IPS DF 6.9 (cell line): ENCODE data around the gene AGAP9.
"Not testable (repeated sequence)": the region's sequence is repeated elsewhere in the genome, so short reads cannot be mapped to it uniquely, and the experiment has no call there.

Experiments used
- DNase-seq: peaks from one replicate; pipeline ENCODE4 v3.0.0-alpha.2; 2013; ENCODE audit warnings: low read depth, low spot score
- H3K27ac ChIP-seq: one replicate; pipeline ENCODE4 v1.5.1; 2013; ENCODE audit warnings: low read length, control low read depth
- H3K27me3 ChIP-seq: 2 replicates; pipeline ENCODE4 v1.6.1; 2013; ENCODE audit warnings: mild to moderate bottlenecking, low read length; ENCODE audit not compliant: control insufficient read depth, insufficient read depth
- H3K36me3 ChIP-seq: 2 replicates; pipeline ENCODE4 v1.6.1; 2013; ENCODE audit warnings: low read length; ENCODE audit not compliant: control insufficient read depth, insufficient read depth
- H3K4me1 ChIP-seq: 2 replicates; pipeline ENCODE4 v1.6.1; 2013; ENCODE audit warnings: low read length; ENCODE audit not compliant: control insufficient read depth, insufficient read depth
- H3K4me3 ChIP-seq: 2 replicates; pipeline ENCODE4 v1.5.1; 2013; ENCODE audit warnings: mild to moderate bottlenecking, low read length
- H3K9me3 ChIP-seq: 2 replicates; pipeline ENCODE4 v1.6.1; 2013; ENCODE audit warnings: low read length, inconsistent platforms; ENCODE audit not compliant: control insufficient read depth, insufficient read depth
- whole genome bisulfite sequencing: extraction: QIAGEN DNeasy Blood & Tissue Kit; methylation state at CpG from one replicate; pipeline ENCODE4 v1.1.7; 2013; ENCODE audit warnings: mixed read lengths, missing lambda C conversion rate; ENCODE audit not compliant: insufficient read length, insufficient coverage; 5-methylcytosine and 5-hydroxymethylcytosine counted together

Gene AGAP9

DNA sequence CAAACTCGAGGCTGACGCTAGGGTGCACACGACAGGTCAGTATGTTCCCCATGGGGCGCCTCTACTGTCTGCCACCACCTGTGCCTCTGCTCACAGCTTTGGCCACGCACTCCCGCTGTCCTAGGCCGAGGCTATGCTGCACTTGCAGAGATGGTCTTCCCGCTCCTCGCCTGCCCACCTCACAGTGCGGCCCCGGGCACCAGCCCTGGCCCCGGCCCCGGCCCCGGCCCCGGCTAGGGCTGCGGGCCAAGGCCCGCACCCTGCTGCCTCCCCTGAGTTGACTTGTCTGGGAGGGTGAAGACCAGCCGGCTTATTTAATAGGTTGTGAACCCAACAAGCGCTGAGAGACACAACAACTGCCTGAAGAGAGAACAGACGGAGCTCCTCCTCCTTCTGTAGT, at the start of gene AGAP9:
Gene AGAP9, minus strand, starts transcription at position 164 of the 400 bp plus-strand sequence. Its CDS starts 112 bp downstream, at position 52.
- not testable (repeated sequence) for H3K36me3 ChIP-seq, DNase-seq, H3K9me3 ChIP-seq, H3K27ac ChIP-seq, H3K27me3 ChIP-seq, H3K4me1 ChIP-seq, H3K4me3 ChIP-seq
- WGBS, result no CpG with 5 or more reads among the region's 20 CpGs

DNA sequence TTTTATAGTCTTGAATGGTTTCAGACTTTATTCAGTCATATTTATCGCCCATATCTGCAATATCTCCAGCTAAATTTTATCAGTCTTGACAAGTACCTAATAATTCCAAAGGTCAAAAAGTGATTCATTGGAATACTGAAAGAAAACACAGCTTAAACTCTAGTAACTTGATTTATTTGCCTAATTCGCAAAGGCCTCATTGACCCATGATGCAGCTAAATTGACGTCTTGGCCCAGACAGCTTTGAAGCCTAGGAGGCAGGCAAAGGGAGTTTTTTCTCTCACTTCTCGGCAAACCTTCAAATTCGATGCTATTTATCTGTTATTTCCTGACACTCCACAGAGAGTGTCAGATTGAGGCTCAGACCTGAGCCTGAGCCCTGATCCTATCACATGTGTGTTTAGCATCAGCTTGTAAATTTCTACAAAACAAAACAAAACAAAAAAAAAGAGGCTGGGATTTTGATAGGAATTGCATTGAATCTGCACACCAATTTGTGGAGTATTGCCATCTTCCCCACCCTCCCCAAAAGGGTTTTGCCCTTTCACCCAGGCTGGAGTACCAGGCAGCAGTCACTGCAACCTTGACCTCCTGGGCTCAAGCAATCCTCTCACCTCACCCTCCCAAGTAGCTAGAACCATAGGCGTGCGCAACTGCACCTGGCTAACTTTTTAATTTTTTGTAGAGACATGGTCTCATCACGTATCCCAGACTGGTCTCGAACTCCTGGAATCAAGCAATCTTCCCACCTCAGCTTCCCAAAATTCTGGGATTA, 47.9 kb upstream of the AGAP9 start:
- WGBS, result no CpG with 5 or more reads among the region's 9 CpGs
- H3K4me1 ChIP-seq, H3K27ac ChIP-seq, H3K36me3 ChIP-seq, H3K4me3 ChIP-seq, DNase-seq, H3K27me3 ChIP-seq, H3K9me3 ChIP-seq: not testable (repeated sequence)

DNA sequence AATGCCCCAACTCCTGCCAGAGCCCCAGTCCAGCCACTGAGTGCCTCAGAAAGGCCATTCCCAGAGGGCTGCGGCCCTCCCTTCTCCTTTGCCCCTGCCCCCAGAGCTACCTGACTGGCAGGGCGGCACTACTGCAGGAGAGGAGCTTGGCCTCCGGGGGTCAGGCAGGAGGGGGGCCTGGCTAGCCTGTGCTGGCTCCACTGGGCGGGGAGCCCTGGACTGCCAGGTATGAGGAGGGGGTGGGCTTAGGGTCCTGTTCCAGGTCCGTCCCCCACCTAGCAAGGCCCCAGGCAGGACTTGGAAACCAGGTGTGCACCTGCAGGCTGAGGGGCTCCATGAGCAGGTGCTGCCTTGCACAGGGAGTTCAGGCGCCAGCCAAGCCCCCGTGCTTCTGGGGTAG, 43.3 kb upstream of the AGAP9 start:
- not testable (repeated sequence) for H3K9me3 ChIP-seq, H3K27me3 ChIP-seq, DNase-seq, H3K4me1 ChIP-seq, H3K4me3 ChIP-seq, H3K27ac ChIP-seq, H3K36me3 ChIP-seq
- no CpG with 5 or more reads among the region's 7 CpGs for WGBS

DNA sequence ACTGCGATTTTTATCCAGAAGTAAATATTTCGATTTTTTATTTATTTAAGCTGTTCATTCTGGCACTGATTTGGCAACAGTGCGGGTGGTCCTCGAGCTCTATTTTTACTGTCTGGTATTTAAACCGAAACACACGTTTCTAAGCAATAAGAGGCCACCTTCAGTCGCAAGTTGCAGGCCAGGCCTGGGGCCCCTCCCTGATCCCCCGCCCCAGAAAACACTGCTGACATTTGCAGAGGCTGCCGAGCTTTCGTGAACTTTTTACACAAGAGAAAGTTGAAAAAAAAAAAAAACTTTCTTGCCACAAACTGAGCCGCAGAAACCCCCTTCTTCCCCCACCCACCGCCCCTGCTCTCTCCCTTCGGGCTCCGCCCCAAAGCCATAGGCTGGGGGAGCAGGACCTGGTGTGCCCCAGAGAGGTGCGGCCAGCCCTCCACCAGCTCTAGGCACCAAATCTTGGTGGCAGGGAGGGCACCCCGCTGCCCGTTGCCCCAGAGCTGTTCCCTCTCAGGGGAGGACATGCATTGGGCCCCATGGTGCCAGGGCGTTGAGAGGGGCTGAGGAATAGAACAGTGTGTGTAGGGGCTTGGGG, 42.8 kb upstream of the AGAP9 start:
- not testable (repeated sequence) for H3K27me3 ChIP-seq, DNase-seq, H3K27ac ChIP-seq, H3K9me3 ChIP-seq, H3K4me1 ChIP-seq, H3K4me3 ChIP-seq, H3K36me3 ChIP-seq
- no CpG with 5 or more reads among the region's 18 CpGs for WGBS

GRCh38 chr10:47565517-47565920, 42.1 kb upstream of the AGAP9 start:
- not testable (repeated sequence) for H3K4me3 ChIP-seq, H3K4me1 ChIP-seq, H3K27ac ChIP-seq, H3K9me3 ChIP-seq, H3K36me3 ChIP-seq, DNase-seq, H3K27me3 ChIP-seq
- no CpG with 5 or more reads among the region's 47 CpGs for WGBS

GRCh38 chr10:47564953-47565352, 41.5 kb upstream of the AGAP9 start:
- H3K4me3 ChIP-seq, H3K36me3 ChIP-seq, H3K4me1 ChIP-seq, DNase-seq, H3K27me3 ChIP-seq, H3K9me3 ChIP-seq, H3K27ac ChIP-seq: not testable (repeated sequence)
- WGBS, result no CpG with 5 or more reads among the region's 27 CpGs

DNA sequence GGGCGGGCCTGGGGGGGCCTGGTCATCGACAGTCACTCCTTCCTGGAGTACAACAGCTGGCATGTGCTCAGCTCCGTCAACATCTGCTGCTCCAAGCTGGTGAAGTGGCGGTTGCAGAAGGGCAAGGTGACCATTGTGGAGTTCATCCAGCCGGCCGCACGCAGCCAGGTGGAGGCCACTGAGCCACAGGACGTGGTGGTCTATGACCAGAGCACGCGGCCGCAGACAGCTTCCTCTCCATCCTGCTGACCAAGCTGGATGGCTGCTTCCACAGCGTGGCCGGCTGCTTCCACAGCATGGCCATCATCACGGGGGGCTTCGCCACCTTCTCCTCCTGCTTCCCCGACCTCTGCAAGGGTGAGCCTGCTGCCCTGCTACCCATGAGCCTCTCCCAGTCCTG, 40.9 kb upstream of the AGAP9 start:
- not testable (repeated sequence) for DNase-seq, H3K4me3 ChIP-seq, H3K27ac ChIP-seq, H3K27me3 ChIP-seq, H3K36me3 ChIP-seq, H3K4me1 ChIP-seq, H3K9me3 ChIP-seq
- no CpG with 5 or more reads among the region's 16 CpGs for WGBS

DNA sequence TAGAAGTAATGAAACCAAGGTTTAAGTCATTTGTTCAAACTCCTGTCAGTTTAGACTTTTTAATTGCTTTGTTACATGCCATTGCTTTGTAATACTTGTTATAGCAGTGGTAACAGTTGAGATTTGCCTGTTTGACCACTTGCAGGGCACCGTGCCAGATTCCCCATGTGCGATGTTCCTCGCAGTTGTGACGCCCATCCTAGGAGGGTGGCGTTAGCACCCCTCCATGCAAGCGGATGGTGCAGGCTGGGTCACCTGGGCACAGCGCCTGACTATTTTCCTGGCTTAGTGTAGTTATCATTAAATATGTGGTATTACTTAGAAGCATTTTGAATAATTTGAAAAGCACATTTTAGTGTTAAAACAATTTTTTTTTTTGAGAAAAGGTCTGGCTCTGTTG, 37.0 kb upstream of the AGAP9 start:
- H3K4me3 ChIP-seq, H3K9me3 ChIP-seq, H3K36me3 ChIP-seq, H3K27me3 ChIP-seq, H3K27ac ChIP-seq, H3K4me1 ChIP-seq, DNase-seq: not testable (repeated sequence)
- no CpG with 5 or more reads among the region's 7 CpGs for WGBS

GRCh38 chr10:47559718-47560308, 36.4 kb upstream of the AGAP9 start:
- not testable (repeated sequence) for H3K36me3 ChIP-seq, DNase-seq, H3K9me3 ChIP-seq, H3K27me3 ChIP-seq, H3K4me1 ChIP-seq, H3K4me3 ChIP-seq, H3K27ac ChIP-seq
- no CpG with 5 or more reads among the region's 1 CpG for WGBS

GRCh38 chr10:47558109-47558508, 34.7 kb upstream of the AGAP9 start:
- H3K36me3 ChIP-seq, H3K4me3 ChIP-seq, DNase-seq: not testable (repeated sequence)

GRCh38 chr10:47557616-47558015, 34.2 kb upstream of the AGAP9 start:
- not testable (repeated sequence) for H3K27ac ChIP-seq, DNase-seq, H3K9me3 ChIP-seq, H3K36me3 ChIP-seq, H3K27me3 ChIP-seq, H3K4me3 ChIP-seq, H3K4me1 ChIP-seq

More at GRCh38 chr10:47558109-47558508, 34.7 kb upstream of the AGAP9 start:
- WGBS, result no CpG with 5 or more reads among the region's 5 CpGs
- not testable (repeated sequence) for H3K4me1 ChIP-seq, H3K27ac ChIP-seq, H3K9me3 ChIP-seq, H3K27me3 ChIP-seq
